GM19043 (cell line): Measurements from ENCODE around the gene RTP5.
"Not testable (repeated sequence)": the region's sequence is repeated elsewhere in the genome, so short reads cannot be mapped to it uniquely, and the experiment has no call there.

Experiments
- ATAC-seq: cut with Tn5 transposase; IDR thresholded peaks from one replicate; pipeline ENCODE4 v1.9.1; 2021; ENCODE audit warnings: low read depth; ENCODE audit not compliant: unreplicated experiment

RTP5 gene

DNA sequence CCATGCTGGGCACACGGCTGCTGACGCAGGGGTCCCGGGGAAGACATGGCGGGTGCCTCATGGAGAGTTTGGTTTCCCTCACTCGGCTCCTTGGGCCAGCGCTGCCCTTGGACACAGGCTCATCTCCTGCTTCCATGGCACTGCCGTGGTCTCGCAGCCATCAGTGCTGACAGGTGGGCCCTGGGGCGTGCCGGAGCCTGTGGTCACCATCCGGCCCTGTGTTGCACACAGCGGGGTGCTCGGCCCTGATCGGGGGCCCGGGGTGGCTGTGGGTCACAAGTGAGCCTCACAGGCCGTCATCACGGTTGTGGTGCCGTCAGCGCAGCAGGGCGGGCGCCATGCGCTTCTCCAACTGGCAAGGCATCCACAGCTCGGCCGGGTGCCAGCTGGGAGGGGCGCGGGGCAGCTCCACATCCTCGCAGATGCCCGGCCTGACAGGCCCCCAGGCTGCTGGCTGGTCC, 582 bp downstream of the RTP5 start:
- no peak for ATAC-seq

GRCh38 chr2:241870611-241871537, 1.3 kb downstream of the RTP5 start:
- ATAC-seq = no peak

DNA sequence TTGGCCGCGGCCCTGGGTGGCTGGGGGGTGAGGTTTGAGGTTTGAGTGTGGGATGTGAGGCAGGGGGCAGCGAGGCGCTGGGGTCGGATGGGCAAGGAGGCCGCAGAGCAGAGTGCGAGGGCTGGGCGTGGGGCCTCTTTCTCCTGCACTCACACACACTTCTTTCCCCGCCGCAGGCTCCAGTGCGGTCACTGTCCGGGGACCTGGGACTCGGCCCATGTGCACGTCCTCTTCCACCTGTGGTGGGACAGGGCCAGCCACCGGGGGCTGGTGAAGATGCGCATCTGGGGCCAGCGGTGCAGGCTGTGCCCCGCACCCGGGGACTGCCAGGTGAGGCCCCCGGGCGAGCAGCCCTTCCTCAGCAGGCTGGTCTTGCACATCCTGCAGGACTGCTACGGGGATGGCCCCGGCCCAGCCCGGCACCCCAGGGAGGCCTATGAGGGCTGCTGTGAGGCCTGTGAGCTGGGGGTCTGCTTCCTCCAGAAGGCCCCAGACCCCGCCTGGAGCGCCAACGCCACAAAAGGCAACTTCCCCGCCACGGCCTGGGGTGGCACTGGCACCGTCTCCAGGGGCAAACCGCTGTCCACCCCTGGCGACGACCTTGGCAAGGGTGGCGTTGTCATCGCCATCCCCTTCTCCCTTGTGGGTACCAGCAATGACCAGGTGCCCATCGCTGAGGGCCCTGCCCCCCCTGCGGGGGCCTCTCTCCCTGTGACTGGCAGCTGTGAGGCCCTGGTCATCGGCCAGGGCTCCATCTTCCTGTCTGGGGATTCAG, 2.2 kb downstream of the RTP5 start:
- ATAC-seq = no peak

- ATAC-seq = no peak
These were observed 2.7 kb downstream of the RTP5 start for GRCh38 chr2:241872313-241872642.

- ATAC-seq = no peak
These were observed 3.7 kb downstream of the RTP5 start for GRCh38 chr2:241873081-241873802.

GRCh38 chr2:241873803-241874110, 4.2 kb downstream of the RTP5 start:
- no peak for ATAC-seq

DNA sequence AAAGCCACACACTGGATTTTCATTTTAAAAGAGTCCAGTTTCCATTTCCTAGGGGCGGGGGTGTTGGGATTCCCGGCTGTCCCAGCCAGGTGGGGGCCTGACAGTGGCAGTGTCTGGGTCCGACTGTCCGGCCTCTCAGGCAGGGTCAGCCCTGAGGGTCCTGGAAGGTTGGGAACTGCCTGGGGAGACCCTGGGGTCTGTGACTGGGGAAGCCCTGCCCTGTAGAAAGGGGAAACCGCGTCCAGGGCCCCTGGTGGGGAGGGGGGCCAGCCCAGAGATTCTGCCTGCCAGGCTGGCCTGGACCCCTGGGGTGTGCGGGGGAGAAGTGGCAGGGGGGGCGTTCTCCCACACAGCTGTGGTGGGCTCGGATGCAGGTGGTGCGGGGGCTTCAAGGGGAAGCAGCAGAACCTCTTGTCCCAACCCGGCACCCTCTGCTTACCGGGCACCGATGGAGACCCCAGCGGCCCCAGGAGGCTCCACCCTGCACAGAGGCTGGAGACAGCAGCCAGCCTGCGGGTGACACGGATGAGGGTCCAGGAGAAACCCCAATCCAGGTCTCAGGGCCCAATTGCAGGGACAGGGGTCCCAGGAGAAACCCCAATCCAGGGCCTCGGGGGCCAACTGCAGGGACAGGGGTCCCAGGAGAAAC, 4.9 kb downstream of the RTP5 start:
- ATAC-seq = no peak

- not testable (repeated sequence) for ATAC-seq
These were observed 6.4 kb downstream of the RTP5 start for GRCh38 chr2:241875754-241876527.

DNA sequence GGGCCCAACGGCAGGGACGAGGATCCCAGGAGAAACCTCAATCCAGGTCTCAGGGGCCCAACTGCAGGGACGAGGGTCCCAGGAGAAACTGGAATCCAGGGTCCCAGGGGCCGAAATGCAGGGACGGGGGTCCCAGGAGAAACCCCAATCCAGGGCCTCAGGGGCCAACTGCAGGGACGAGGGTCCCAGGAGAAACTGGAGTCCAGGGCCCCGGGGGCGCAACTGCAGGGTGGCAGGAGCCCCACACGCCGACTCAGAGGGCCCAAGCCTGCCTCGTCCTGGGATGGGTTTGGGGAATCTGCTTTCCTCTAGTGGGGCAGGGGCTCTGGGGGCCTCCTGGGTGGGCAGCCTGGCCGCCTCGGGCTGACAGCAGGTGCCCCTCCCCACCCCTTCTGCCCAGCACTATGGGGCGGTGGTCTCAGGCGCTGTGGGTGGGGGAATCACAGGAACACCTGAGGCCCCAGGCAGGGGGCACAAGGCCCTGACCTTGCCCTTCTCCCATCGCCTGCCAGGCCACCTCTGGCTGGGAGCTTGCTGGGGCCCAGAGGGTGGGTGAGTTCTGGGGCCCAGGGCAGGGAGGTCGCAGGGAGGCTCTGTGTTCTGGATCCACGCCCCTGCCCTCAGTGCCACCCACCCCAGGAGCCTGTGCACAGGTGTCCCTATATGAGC, 7.1 kb downstream of the RTP5 start:
- no peak for ATAC-seq

DNA sequence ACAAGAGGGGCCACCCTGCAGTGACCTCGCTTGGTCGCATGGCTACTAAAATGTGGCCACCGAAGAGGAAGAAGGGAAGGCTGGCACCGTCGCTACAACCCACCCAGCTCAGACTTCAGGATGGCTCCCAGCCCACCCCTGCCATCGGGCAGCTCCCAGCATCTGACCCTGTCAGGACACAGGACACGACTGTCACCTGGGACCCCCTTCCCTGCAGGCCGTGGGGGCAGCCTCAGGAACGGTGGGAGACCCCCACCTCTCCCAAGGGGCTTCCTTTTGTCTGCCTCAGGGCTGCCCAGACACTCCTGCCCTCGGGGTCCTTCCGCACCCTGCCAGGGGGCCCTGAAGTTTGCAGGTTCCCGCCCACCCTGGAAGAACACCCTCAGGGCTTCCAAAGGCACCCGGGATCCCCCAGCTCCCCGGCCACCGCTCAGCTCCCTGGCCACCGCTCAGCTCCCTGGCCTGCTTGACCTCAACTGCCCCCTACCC, 7.7 kb downstream of the RTP5 start:
- ATAC-seq = no peak

DNA sequence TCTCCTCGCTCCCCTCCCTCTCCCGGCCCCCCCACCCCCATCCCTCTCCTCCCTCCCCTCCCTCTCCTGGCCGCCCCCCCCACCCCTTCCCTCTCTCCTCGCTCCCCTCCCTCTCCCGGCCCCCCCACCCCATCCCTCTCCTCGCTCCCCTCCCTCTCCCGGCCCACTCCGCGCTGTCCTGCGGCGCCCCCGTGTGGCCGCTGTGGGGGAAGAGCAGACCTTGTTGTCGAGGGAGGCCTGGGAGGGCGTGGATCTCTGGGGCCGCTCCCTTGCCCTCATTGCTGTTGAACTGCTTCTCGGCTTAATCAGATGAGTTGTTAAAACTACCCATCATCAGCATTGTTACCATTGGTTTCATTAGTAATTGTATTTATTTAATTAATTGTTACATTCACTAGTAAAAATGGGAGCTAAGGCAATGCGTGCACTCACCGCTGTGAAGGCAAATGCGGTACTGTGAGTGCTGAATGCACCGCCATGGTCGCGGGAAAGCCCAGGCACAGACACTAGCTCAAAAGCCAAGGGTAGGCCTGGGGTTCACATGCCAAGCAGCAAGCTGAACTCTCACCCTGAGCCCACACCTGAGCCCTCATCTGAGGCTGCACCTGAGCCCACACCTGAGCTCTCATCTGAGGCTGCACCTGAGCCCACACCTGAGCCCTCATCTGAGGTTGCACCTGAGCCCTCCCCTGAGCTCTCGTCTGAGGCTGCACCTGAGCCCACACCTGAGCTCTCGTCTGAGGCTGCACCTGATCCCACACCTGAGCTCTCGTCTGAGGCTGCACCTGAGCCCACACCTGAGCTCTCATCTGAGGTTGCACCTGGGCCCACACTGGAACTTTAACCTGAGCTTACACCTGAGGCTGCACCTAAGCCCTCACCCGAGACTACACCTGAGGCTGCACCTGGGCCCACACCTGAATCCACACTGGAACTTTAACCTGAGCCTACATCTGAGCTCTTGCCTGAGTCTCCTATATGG, 8.8 kb downstream of the RTP5 start:
- ATAC-seq = no peak

DNA sequence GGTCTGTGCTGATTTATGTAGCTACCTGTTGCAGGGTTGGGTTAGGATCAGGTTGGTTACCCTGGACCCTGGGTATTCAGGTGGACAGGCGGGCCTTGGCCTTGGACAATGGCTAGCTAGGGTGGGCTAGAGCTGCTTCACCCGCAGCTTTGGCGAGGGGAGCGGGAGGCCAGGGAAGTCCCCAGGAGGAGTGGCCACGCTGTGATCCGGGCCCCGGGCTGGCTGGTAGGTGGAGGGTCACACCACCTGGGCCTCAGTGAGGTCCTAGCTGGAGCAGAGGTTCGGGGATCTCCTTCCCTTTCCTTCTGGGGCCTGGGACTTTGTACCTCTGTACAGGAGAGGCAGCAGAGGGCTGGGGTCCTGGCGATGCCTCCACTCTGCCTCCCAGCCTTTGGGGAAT, 9.8 kb downstream of the RTP5 start:
- no peak for ATAC-seq

DNA sequence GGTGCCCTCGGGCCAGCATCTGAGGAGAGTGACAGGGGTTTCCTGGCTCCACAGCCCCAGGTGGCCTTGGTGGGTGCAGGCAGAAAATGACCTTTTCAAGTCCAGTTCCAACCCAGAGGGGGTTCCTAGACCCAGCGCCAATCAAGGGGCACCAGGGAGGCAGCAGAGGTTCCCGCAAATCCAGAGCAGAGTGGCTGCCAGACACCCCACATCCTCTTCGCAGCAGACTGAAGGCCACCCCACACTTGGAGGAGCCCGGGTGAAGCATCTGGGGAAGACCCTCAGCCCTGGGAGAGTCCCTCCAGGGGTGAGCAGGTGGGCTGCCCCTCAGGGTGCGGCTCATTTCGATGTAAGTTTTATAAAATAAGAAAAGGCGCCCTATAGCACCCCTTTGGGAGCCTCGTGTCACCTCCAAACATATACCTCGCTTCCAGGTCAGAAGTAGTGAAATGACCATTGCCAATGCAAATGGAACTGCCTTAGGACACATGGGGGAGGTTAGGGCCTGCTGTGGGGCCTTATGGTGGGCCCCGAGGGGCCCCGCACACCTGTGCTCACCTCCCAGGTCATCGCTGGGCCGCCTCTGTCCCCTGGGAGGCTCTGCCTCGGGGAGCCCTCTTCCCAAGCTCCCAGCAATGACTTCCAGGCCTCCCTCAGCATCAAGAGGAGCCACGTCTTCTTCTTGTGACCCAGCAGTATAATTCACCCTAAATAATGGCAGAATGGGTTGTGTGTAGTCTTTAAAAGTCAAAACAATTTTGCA, 11.0 kb downstream of the RTP5 start:
- ATAC-seq = no peak

DNA sequence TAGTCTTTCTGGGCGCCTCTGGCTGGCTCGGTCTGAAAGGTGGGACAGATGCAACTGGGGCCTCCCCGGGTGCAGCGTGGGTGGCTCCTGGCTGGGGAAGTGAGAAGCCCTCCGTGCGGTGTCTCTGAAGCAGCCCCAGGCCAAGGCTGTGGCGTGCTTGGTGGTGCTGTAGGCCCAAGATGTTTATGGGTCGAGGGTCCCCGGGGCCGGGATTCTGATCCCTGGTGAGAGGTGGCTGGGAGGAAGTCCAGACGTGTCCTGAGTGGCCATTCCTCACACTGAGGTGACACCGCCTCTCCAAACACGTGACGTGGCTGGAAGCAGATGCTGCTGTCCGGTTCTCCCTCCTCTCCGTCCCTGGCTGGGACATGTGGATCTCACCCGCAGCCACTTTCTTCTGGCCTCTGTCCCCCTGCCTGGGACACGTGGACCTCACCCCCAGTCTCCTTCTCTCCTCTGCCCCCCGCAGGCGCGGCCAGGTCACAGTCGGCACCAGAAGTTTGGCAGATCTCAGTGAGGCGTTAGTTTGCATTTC, 12.6 kb downstream of the RTP5 start:
- peak; percentile 53 for ATAC-seq

DNA sequence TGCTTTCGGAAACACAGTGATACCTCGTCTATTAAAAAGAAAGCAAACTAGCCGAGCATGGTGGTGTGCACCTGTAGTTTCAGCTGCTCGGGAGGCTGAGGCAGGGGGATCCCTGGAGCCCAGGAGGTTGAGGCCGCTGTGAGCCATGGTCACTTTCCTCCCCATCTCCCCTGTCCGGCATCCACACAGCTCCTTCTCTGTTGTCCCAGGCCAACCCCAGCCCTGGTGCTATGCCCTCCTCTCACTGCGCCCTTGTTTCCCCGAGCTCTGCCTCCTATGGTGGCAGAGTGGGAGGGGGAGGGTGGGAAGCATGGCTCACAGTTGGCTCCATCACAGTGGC, 15.4 kb downstream of the RTP5 start:
- ATAC-seq = no peak

- ATAC-seq = no peak
These were observed 15.9 kb downstream of the RTP5 start for GRCh38 chr2:241885291-241885945.
